H1 (cell line): Measurements from ENCODE around the gene OTUB1. TPM values are rescaled to one million over a fixed set of nuclear protein-coding genes. Genes with fewer than 3 reads are reported as not detected.

Experiments
- CTCF ChIA-PET: fragments of 300-600 bp; sonication (Branson Sonifier 250); formaldehyde crosslinking; loops from one replicate; lab custom pipeline; 2021; ENCODE audit not compliant: partially characterized antibody; lab: Charles Lee
- POLR2A ChIA-PET: fragments of 300-600 bp; sonication (Branson Sonifier 250); formaldehyde crosslinking; loops from one replicate; lab custom pipeline; 2021; ENCODE audit warnings: inconsistent platforms; ENCODE audit not compliant: partially characterized antibody; lab: Charles Lee
- DNase-seq, 2 experiments: peaks; one replicate each; pipeline versions ENCODE4 v3.0.0 to v3.0.0-alpha.2; 2010 to 2022; ENCODE audit warnings: low spot score in 2 of 2, low read depth in 1 of 2, mixed read lengths in 1 of 2
- FAIRE-seq: peaks from 2 replicates; lab custom pipeline; 2011; peaks lifted over from hg19 to GRCh38; lab: Jason Lieb, UNC
- H2AFZ ChIP-seq: 2 replicates; pipeline ENCODE4 v1.8.1; 2012; ENCODE audit warnings: low read length, inconsistent platforms
- H2AK5ac ChIP-seq: 2 replicates; pipeline ENCODE4 v1.6.1; 2013; ENCODE audit warnings: low read depth, low read length
- H2BK120ac ChIP-seq: replicated peaks from 2 replicates; pipeline ENCODE3; 2013; ENCODE audit warnings: low read depth, low read length, inconsistent platforms
- H2BK12ac ChIP-seq: 2 replicates; pipeline ENCODE4 v1.6.1; 2013; ENCODE audit warnings: low read depth, low read length
- H2BK15ac ChIP-seq: 2 replicates; pipeline ENCODE4 v1.6.1; 2013; ENCODE audit warnings: low read length
- H2BK20ac ChIP-seq: 2 replicates; pipeline ENCODE4 v1.6.1; 2013; ENCODE audit warnings: low read length
- H2BK5ac ChIP-seq: 2 replicates; pipeline ENCODE4 v1.6.1; 2013; ENCODE audit warnings: low read depth, low read length
- H3K14ac ChIP-seq: 2 replicates; pipeline ENCODE4 v1.6.1; 2013; ENCODE audit warnings: inconsistent platforms; ENCODE audit not compliant: insufficient read length
- H3K18ac ChIP-seq: 2 replicates; pipeline ENCODE4 v1.6.1; 2013; ENCODE audit warnings: low read length; ENCODE audit errors: extremely low read depth
- H3K23ac ChIP-seq: 2 replicates; pipeline ENCODE4 v1.6.1; 2013; ENCODE audit warnings: inconsistent platforms; ENCODE audit not compliant: insufficient read length
- H3K23me2 ChIP-seq: 2 replicates; pipeline ENCODE4 v1.6.1; 2013; ENCODE audit warnings: low read depth, low read length
- H3K27ac ChIP-seq: 2 replicates; pipeline ENCODE4 v1.6.1; 2011; ENCODE audit warnings: low read depth, low read length, inconsistent platforms
- H3K27me3 ChIP-seq, 4 experiments: replicated peaks in 1 of 4; 1 replicate in 1 of 4; 2 replicates in 3 of 4; pipeline versions ENCODE4 v1.6.1 to v1.8.1; 2011 to 2013; ENCODE audit warnings: low read length in 3 of 4, mild to moderate bottlenecking in 3 of 4, inconsistent platforms in 2 of 4, mixed read lengths in 2 of 4, moderate library complexity in 1 of 4; ENCODE audit not compliant: control insufficient read depth in 3 of 4, insufficient read depth in 3 of 4; ENCODE audit errors: extremely low read depth in 1 of 4
- H3K36me3 ChIP-seq, 4 experiments: 2 replicates each; pipeline versions ENCODE4 v1.6.1 to v1.8.1; 2011 to 2013; ENCODE audit warnings: mild to moderate bottlenecking in 4 of 4, low read length in 3 of 4, moderate library complexity in 2 of 4, control low read depth in 1 of 4, inconsistent platforms in 1 of 4; ENCODE audit not compliant: insufficient read depth in 4 of 4, control insufficient read depth in 2 of 4
- H3K4ac ChIP-seq: replicated peaks from 2 replicates; pipeline ENCODE3; 2013; ENCODE audit warnings: low read length, low read depth, mixed read lengths, inconsistent platforms; ENCODE audit not compliant: insufficient read length
- H3K4me1 ChIP-seq, 4 experiments: replicated peaks in 1 of 4; 1 replicate in 1 of 4; 2 replicates in 3 of 4; pipeline versions ENCODE4 v1.6.1 to v1.8.1; 2011 to 2013; ENCODE audit warnings: low read length in 3 of 4, inconsistent platforms in 2 of 4, mixed read lengths in 1 of 4; ENCODE audit not compliant: insufficient read depth in 4 of 4, control insufficient read depth in 3 of 4
- H3K4me2 ChIP-seq, 2 experiments: 2 replicates each; pipeline versions ENCODE4 v1.6.1 to v1.8.1; 2011 to 2013; ENCODE audit warnings: low read depth in 2 of 2, low read length in 2 of 2, control low read depth in 1 of 2, inconsistent platforms in 1 of 2, mild to moderate bottlenecking in 1 of 2; ENCODE audit not compliant: insufficient read depth in 1 of 2
- H3K4me3 ChIP-seq, 4 experiments: fragments of 200-600, 300-600 bp in 1 of 4; sonication (generic), shearing (Covaris generic), sonication (Bioruptor Twin) in 1 of 4; 2 replicates each; pipeline versions ENCODE4 v1.5.1 to v1.8.1; 2011 to 2016; ENCODE audit warnings: low read length in 4 of 4, low read depth in 3 of 4, control low read depth in 2 of 4, inconsistent platforms in 2 of 4, mild to moderate bottlenecking in 2 of 4, mixed read lengths in 1 of 4, moderate library complexity in 1 of 4; ENCODE audit not compliant: insufficient read depth in 2 of 4; ENCODE audit errors: extremely low read depth in 1 of 4
- H3K56ac ChIP-seq: replicated peaks from 2 replicates; pipeline ENCODE3; 2013; ENCODE audit warnings: low read depth, mild to moderate bottlenecking, mixed read lengths, low read length, inconsistent platforms; ENCODE audit not compliant: insufficient read length
- H3K79me1 ChIP-seq: 2 replicates; pipeline ENCODE4 v1.6.1; 2013; ENCODE audit warnings: low read depth, low read length, control low read depth
- H3K79me2 ChIP-seq, 2 experiments: 2 replicates each; pipeline versions ENCODE4 v1.6.1 to v1.8.1; 2012 to 2013; ENCODE audit warnings: low read length in 2 of 2, mild to moderate bottlenecking in 2 of 2, inconsistent platforms in 1 of 2; ENCODE audit not compliant: insufficient read depth in 2 of 2, control insufficient read depth in 1 of 2
- H3K9ac ChIP-seq, 4 experiments: replicated peaks in 1 of 4; 1 replicate in 1 of 4; 2 replicates in 3 of 4; pipeline versions ENCODE4 v1.6.1 to v1.8.1; 2011 to 2013; ENCODE audit warnings: low read depth in 3 of 4, low read length in 3 of 4, control low read depth in 2 of 4, mild to moderate bottlenecking in 2 of 4, moderate library complexity in 2 of 4, inconsistent platforms in 1 of 4; ENCODE audit errors: extremely low read depth in 1 of 4
- H3K9me3 ChIP-seq, 2 experiments: 2 replicates each; pipeline versions ENCODE4 v1.6.1 to v1.8.1; 2012 to 2013; ENCODE audit warnings: mild to moderate bottlenecking in 2 of 2, moderate library complexity in 2 of 2, control low read depth in 1 of 2, inconsistent platforms in 1 of 2, low read depth in 1 of 2, low read length in 1 of 2, mixed read lengths in 1 of 2; ENCODE audit not compliant: insufficient read depth in 2 of 2
- H4K20me1 ChIP-seq, 2 experiments: replicated peaks in 1 of 2; 2 replicates each; pipeline versions ENCODE3 to v1.8.1; 2011 to 2013; ENCODE audit warnings: inconsistent platforms in 2 of 2, low read length in 2 of 2, mild to moderate bottlenecking in 1 of 2; ENCODE audit not compliant: insufficient read depth in 2 of 2, control insufficient read depth in 1 of 2
- H4K5ac ChIP-seq: 2 replicates; pipeline ENCODE4 v1.6.1; 2013; ENCODE audit warnings: low read length, low read depth, mixed read lengths, inconsistent platforms; ENCODE audit not compliant: insufficient read length
- H4K8ac ChIP-seq: 2 replicates; pipeline ENCODE4 v1.8.0; 2013; ENCODE audit warnings: mild to moderate bottlenecking, moderate library complexity, low read length, inconsistent platforms; ENCODE audit not compliant: insufficient read depth; ENCODE audit errors: extremely low read depth
- H4K91ac ChIP-seq: replicated peaks from 2 replicates; pipeline ENCODE3; 2013; ENCODE audit warnings: low read length, mixed read lengths, inconsistent platforms; ENCODE audit not compliant: insufficient read length
- ASH2L ChIP-seq: fragments of 200-600, 300-600 bp; sonication (generic); IDR thresholded peaks from one replicate; pipeline ENCODE4 v1.7.1; 2017; ENCODE audit warnings: low read length
- BACH1 ChIP-seq: IDR thresholded peaks from 2 replicates; pipeline ENCODE4 v1.6.1; 2012; ENCODE audit warnings: low read length, improper control_type of control experiment
- CEBPB ChIP-seq: IDR thresholded peaks from 2 replicates; pipeline ENCODE4 v1.6.1; 2012; ENCODE audit warnings: low read depth, low read length
- CHD1 ChIP-seq: IDR thresholded peaks from 2 replicates; pipeline ENCODE4 v1.6.1; 2012; ENCODE audit warnings: low read depth, low read length, improper control_type of control experiment
- CREB1 ChIP-seq: IDR thresholded peaks from 2 replicates; pipeline ENCODE4 v1.6.1; 2012; ENCODE audit warnings: inconsistent platforms
- GTF2F1 ChIP-seq: IDR thresholded peaks from 2 replicates; pipeline ENCODE4 v1.6.1; 2012; ENCODE audit warnings: low read depth, low read length, improper control_type of control experiment, borderline replicate concordance
- KDM4A ChIP-seq: IDR thresholded peaks from one replicate; pipeline ENCODE4 v1.7.1; 2012; ENCODE audit warnings: low read depth, mild to moderate bottlenecking, moderate library complexity, low read length, inconsistent platforms; ENCODE audit not compliant: severe bottlenecking
- NANOG ChIP-seq: IDR thresholded peaks from 2 replicates; pipeline ENCODE4 v1.6.1; 2011; ENCODE audit warnings: low read length, low read depth, mild to moderate bottlenecking, inconsistent platforms; ENCODE audit not compliant: insufficient read depth, poor library complexity, severe bottlenecking
- POU5F1 ChIP-seq: IDR thresholded peaks from 2 replicates; pipeline ENCODE4 v1.6.1; 2011; ENCODE audit warnings: low read depth, mild to moderate bottlenecking, low read length, moderate library complexity
- RXRA ChIP-seq: IDR thresholded peaks from 2 replicates; pipeline ENCODE4 v1.6.1; 2011; ENCODE audit warnings: low read depth, mild to moderate bottlenecking, low read length, moderate library complexity; ENCODE audit not compliant: insufficient read depth
- TAF1 ChIP-seq: IDR thresholded peaks from 2 replicates; pipeline ENCODE4 v1.6.1; 2011; ENCODE audit warnings: mild to moderate bottlenecking, low read depth, low read length
- YY1 ChIP-seq: IDR thresholded peaks from 2 replicates; pipeline ENCODE4 v1.6.1; 2011; ENCODE audit warnings: low read depth, mild to moderate bottlenecking, low read length
- WGBS, 2 experiments: shearing (Covaris generic) in 1 of 2; methylation state at CpG; one replicate each; pipeline versions ENCODE4 v1.1.6 to v1.1.7; 2013 to 2015; ENCODE audit warnings: low lambda C conversion rate in 2 of 2, mixed read lengths in 2 of 2, inconsistent platforms in 1 of 2, low coverage in 1 of 2, missing lambda C conversion rate in 1 of 2; ENCODE audit not compliant: insufficient replicate concordance in 2 of 2, insufficient coverage in 1 of 2, insufficient read length in 1 of 2; ENCODE audit errors: extremely low coverage in 1 of 2, missing lambda C conversion rate in 1 of 2; 5-methylcytosine and 5-hydroxymethylcytosine counted together
- polyA plus RNA-seq, 7 experiments: library from polyadenylated mRNA; depleted of rRNA in 3 of 7; stranded (reverse) in 5 of 7; unstranded in 2 of 7; fragments of >200 nt in 5 of 7; fragments of 200-250 nt in 2 of 7; gene quantifications; 1 replicate in 5 of 7; 2 replicates in 1 of 7; 4 replicates in 1 of 7; pipeline versions ENCODE4 v1.2.1 to v1.2.3, GENCODE V29; 2011 to 2013; ENCODE audit warnings: missing spikeins in 2 of 7, mixed read lengths in 2 of 7
- total RNA-seq: library from RNA; stranded (reverse); fragmentation: NEBNext Ultra II Directional; extraction: Animal tissue kit (Norgen Biotek cat#: 25700); gene quantifications from 2 replicates; pipeline ENCODE4 v1.2.1, GENCODE V29; 2021

Gene OTUB1
- total and polyA plus RNA-seq, 2 of the 8 experiments (the other 6 are each of a cell fraction or from before 2014, with no cell fraction given), result 110 to 274 TPM

DNA sequence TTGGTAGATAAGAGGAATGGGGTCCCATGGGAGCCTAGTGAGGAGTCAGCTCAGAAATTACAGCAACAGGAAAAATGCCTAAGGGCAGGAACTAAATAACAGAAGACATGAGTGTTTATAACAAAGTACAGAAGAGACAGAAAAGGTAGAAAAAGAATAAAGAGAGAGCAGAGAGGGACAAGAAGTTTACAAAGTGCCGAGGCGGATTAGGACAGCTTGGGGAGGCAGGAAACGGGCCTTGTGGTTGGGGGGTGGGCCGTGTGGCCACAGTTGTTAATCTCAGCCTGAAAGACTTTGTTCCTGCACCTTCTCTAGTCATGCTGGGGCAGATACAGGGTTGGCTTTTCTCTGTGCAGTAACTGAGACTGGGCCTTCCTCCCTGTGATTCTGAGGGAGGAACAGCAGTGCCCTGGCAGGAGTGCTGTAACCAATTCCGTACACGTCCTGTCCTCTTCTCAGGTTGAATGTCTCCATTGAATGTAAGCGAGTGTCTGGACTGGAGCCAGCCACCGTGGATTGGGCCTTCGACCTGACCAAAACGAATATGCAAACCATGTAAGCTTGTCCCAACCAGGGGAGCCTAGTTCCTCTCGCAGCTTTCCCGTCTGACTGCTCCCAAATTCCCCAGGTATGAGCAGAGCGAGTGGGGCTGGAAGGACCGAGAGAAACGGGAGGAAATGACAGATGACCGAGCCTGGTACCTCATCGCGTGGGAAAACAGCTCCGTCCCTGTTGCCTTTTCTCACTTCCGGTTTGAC, 34.3 kb upstream of the OTUB1 start:
- Histone ChIP-seq H3K56ac (no peak overlapping the region), H3K18ac (no peak overlapping the region), H2BK5ac (no peak overlapping the region), H3K36me3 (peaks cover 17 to 36% (median 25%) of the 10 kb centered on the region in 4 experiments; a peak in 7 of 8 replicates), H3K4me1 (no peaks in the 10 kb centered on the region), H2BK15ac (no peak overlapping the region), H3K27ac (no peak overlapping the region), H3K79me1 (no peaks in the 10 kb centered on the region), H3K4ac (no peak overlapping the region), H3K14ac (no peak overlapping the region), H3K23me2 (no peaks in the 10 kb centered on the region), H3K4me2 (no peak overlapping the region), H3K4me3 (no peak overlapping the region), H4K91ac (no peak overlapping the region), H4K5ac (no peak overlapping the region), H2BK12ac (no peak overlapping the region), H3K79me2 (no peaks in the 10 kb centered on the region), H4K20me1 (peaks cover 0 to 5% of the 10 kb centered on the region in 2 experiments), H2BK20ac (no peak overlapping the region), H3K9me3 (no peaks in the 10 kb centered on the region), H2BK120ac (no peak overlapping the region), H3K27me3 (no peaks in the 10 kb centered on the region), H4K8ac (no peak overlapping the region), H3K23ac (no peak overlapping the region), H3K9ac (no peak overlapping the region), H2AK5ac (no peak overlapping the region), H2AFZ (no peak overlapping the region)
- TF ChIP-seq KDM4A, result no peak
- TF ChIP-seq ASH2L, result no peak
- no peak for TF ChIP-seq BACH1
- no peak for TF ChIP-seq GTF2F1
- TF ChIP-seq CHD1, result no peak
- no peak for TF ChIP-seq YY1
- no peak for TF ChIP-seq NANOG
- no peak for TF ChIP-seq TAF1
- no peak for TF ChIP-seq CEBPB
- TF ChIP-seq CREB1, result no peak
- TF ChIP-seq RXRA, result no peak
- TF ChIP-seq POU5F1, result no peak
- no peak for FAIRE-seq
- DNase-seq, result no peak
- 93% methylated on average over 20 of the region's 20 CpGs; no CpG with 5 or more reads in 1 of the 2 experiments for WGBS, 2 experiments
- CTCF ChIA-PET, result interaction anchor here (0.6 to 1.7 kb wide), 11 partner anchors 9 to 141 kb away, joined by 3 to 9 read pairs (median 4); no protein-coding TSS in a partner anchor
- POLR2A ChIA-PET, result interaction anchor here (0.5 to 4.2 kb wide), 7 partner anchors 10 to 104 kb away, joined by 3 to 31 read pairs (median 3); partner anchors contain the start of genes COX8A and NAA40
